ENCODE measurements around the gene IL31RA. TPM values are rescaled to one million over a fixed set of nuclear protein-coding genes. Genes with fewer than 3 reads are reported as not detected.

Gene IL31RA
- polyA plus RNA-seq, 2 donors = 0.01 TPM; not detected in 1

GRCh38 chr5:55905251-55905650 lies 54.1 kb downstream of the IL31RA start:
- H3K36me3 ChIP-seq (ENCODE audit: control insufficient read depth in 2 of 2, insufficient read depth in 2 of 2, low read length in 1 of 2) = no peaks in the 10 kb centered on the region
- WGBS, 2 donors = 72 to 78% methylated on average over 4 of the region's 4 CpGs
- H3K27me3 ChIP-seq (ENCODE audit: control insufficient read depth in 1 of 2, insufficient read depth in 2 of 2, low read length in 2 of 2) = no peaks in the 10 kb centered on the region
- no peak overlapping the region for H3K4me3 ChIP-seq (ENCODE audit: low read depth in 1 of 2, low read length in 2 of 2)
- no peak overlapping the region for H3K27ac ChIP-seq (ENCODE audit: low read depth in 2 of 2, low read length in 1 of 2)
- H3K9me3 ChIP-seq (ENCODE audit: control insufficient read depth in 2 of 2, insufficient read depth in 1 of 2, low read depth in 1 of 2, low read length in 1 of 2) = no peaks in the 10 kb centered on the region
- H3K4me1 ChIP-seq (ENCODE audit: control insufficient read depth in 2 of 2, insufficient read depth in 2 of 2, low read length in 1 of 2) = no peaks in the 10 kb centered on the region

GRCh38 chr5:55907927-55908326 lies 56.8 kb downstream of the IL31RA start:
- Histone ChIP-seq H3K27me3 (ENCODE audit: control insufficient read depth in 1 of 2, insufficient read depth in 2 of 2, low read length in 2 of 2) (no peaks in the 10 kb centered on the region), H3K4me1 (ENCODE audit: control insufficient read depth in 2 of 2, insufficient read depth in 2 of 2, low read length in 1 of 2) (no peaks in the 10 kb centered on the region), H3K4me3 (ENCODE audit: low read depth in 1 of 2, low read length in 2 of 2) (no peak overlapping the region), H3K9me3 (ENCODE audit: control insufficient read depth in 2 of 2, insufficient read depth in 1 of 2, low read depth in 1 of 2, low read length in 1 of 2) (no peaks in the 10 kb centered on the region), H3K27ac (ENCODE audit: low read depth in 2 of 2, low read length in 1 of 2) (no peak overlapping the region), H3K36me3 (ENCODE audit: control insufficient read depth in 2 of 2, insufficient read depth in 2 of 2, low read length in 1 of 2) (no peaks in the 10 kb centered on the region)
- 96% methylated on average over 7 of the region's 7 CpGs for WGBS, 2 donors

DNA sequence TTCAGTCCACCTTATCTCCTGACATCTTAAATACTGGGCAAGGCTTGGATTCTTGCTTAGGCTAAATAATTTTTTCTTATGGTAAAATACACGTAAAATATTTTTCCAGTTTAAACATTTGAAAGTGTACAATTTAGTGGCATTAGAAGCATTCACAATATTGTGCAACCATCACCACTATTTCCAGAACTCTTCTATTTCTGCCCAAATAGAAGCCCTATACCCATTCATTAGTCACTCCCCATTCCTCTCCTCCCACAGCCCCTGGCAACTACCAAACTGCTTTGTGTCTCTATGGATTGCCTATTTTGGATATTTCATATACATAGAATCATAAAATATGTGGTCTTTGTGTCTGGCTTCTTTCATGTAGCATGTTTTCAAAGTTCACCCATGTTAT lies 57.6 kb downstream of the IL31RA start:
- WGBS, 2 donors = 50 to 55% methylated on average over 1 of the region's 1 CpG
- no peaks in the 10 kb centered on the region for H3K4me1 ChIP-seq (ENCODE audit: control insufficient read depth in 2 of 2, insufficient read depth in 2 of 2, low read length in 1 of 2)
- no peaks in the 10 kb centered on the region for H3K9me3 ChIP-seq (ENCODE audit: control insufficient read depth in 2 of 2, insufficient read depth in 1 of 2, low read depth in 1 of 2, low read length in 1 of 2)

GRCh38 chr5:55911784-55912653 lies 60.9 kb downstream of the IL31RA start:
- H3K4me3 ChIP-seq (ENCODE audit: low read depth in 1 of 2, low read length in 2 of 2) = no peak overlapping the region
- H3K4me1 ChIP-seq (ENCODE audit: control insufficient read depth in 2 of 2, insufficient read depth in 2 of 2, low read length in 1 of 2) = no peaks in the 10 kb centered on the region
- no peaks in the 10 kb centered on the region for H3K36me3 ChIP-seq (ENCODE audit: control insufficient read depth in 2 of 2, insufficient read depth in 2 of 2, low read length in 1 of 2)
- H3K27me3 ChIP-seq (ENCODE audit: control insufficient read depth in 1 of 2, insufficient read depth in 2 of 2, low read length in 2 of 2) = no peaks in the 10 kb centered on the region
- 73 to 76% methylated on average over 2 of the region's 2 CpGs for WGBS, 2 donors
- H3K27ac ChIP-seq (ENCODE audit: low read depth in 2 of 2, low read length in 1 of 2) = no peak overlapping the region
- H3K9me3 ChIP-seq (ENCODE audit: control insufficient read depth in 2 of 2, insufficient read depth in 1 of 2, low read depth in 1 of 2, low read length in 1 of 2) = no peaks in the 10 kb centered on the region

More for the DNA sequence above, 57.6 kb downstream of the IL31RA start:
- Histone ChIP-seq H3K4me3 (ENCODE audit: low read depth in 1 of 2, low read length in 2 of 2) (no peak overlapping the region), H3K27ac (ENCODE audit: low read depth in 2 of 2, low read length in 1 of 2) (no peak overlapping the region), H3K27me3 (ENCODE audit: control insufficient read depth in 1 of 2, insufficient read depth in 2 of 2, low read length in 2 of 2) (no peaks in the 10 kb centered on the region), H3K36me3 (ENCODE audit: control insufficient read depth in 2 of 2, insufficient read depth in 2 of 2, low read length in 1 of 2) (no peaks in the 10 kb centered on the region)

DNA sequence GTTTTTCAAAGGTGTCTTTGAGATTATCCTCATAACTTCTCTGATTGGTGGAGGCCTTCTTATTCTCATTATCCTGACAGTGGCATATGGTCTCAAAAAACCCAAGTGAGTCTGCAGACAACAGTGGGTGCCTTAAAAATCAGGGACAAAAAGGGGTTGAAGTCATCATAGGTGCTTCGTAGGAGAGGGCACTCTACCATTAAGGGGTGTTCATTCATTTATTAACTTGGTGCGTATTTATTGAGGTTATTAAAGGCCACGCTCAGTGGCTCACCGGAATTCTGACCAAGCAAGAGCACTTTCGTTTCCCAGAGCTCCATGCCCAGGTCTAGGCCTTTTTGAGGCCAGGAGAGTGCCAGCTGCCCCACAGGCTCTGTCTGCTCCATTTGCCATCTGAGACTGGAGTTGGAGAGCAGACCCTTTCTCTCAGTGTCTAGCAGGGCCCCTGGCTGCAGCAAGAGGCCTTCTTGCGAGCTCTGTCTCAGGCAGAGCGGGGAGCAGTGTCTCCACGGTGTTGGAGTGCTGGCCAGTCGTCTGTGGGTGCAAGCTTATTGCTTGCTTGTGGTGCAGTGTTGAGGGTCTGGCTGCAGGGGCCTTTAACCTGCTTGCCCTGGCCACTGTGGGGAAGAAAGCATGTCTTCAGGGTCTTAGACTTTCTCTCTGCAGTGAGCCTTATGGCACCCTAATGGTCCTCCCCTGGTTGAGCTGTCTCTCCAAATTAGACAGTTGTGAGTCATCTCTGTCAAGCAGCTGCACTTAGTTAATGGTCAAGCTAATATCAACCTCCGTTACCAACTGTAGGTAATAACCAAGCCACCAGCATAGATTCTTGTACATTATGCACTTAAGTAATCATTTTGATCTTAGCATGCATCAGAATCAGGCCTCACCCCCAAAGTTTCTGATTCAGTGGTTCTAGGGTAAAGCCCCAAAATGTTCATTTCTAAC lies 62.6 kb downstream of the IL31RA start:
- H3K4me1 ChIP-seq (ENCODE audit: control insufficient read depth in 2 of 2, insufficient read depth in 2 of 2, low read length in 1 of 2) = no peaks in the 10 kb centered on the region
- H3K9me3 ChIP-seq (ENCODE audit: control insufficient read depth in 2 of 2, insufficient read depth in 1 of 2, low read depth in 1 of 2, low read length in 1 of 2) = no peaks in the 10 kb centered on the region
- no peak overlapping the region for H3K4me3 ChIP-seq (ENCODE audit: low read depth in 1 of 2, low read length in 2 of 2)
- H3K27me3 ChIP-seq (ENCODE audit: control insufficient read depth in 1 of 2, insufficient read depth in 2 of 2, low read length in 2 of 2) = no peaks in the 10 kb centered on the region
- H3K36me3 ChIP-seq (ENCODE audit: control insufficient read depth in 2 of 2, insufficient read depth in 2 of 2, low read length in 1 of 2) = no peaks in the 10 kb centered on the region
- WGBS, 2 donors = 87 to 96% methylated on average over 10 of the region's 10 CpGs
- H3K27ac ChIP-seq (ENCODE audit: low read depth in 2 of 2, low read length in 1 of 2) = no peak overlapping the region

DNA sequence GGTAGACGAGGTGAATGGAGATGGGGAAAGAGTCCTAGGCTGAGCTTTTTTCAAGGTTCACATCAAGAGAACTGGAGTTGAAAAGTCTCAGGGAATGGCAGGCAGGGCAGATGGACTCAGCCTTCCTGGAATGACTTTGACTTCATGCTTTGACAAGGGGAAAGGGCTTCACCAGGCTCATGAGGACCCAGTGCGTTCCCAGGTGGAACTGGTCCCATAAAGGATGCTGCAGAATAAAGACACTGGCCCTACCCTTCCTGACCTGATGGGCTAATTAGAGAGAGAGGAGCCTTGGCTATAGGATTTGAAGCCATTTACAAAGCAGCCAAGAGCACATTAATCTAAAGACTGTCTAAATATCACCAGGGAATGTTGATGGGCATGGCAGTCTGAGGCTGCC lies 63.8 kb downstream of the IL31RA start:
- H3K36me3 ChIP-seq (ENCODE audit: control insufficient read depth in 2 of 2, insufficient read depth in 2 of 2, low read length in 1 of 2) = no peaks in the 10 kb centered on the region
- H3K4me1 ChIP-seq (ENCODE audit: control insufficient read depth in 2 of 2, insufficient read depth in 2 of 2, low read length in 1 of 2) = no peaks in the 10 kb centered on the region
- no peak overlapping the region for H3K27ac ChIP-seq (ENCODE audit: low read depth in 2 of 2, low read length in 1 of 2)
- H3K9me3 ChIP-seq (ENCODE audit: control insufficient read depth in 2 of 2, insufficient read depth in 1 of 2, low read depth in 1 of 2, low read length in 1 of 2) = no peaks in the 10 kb centered on the region
- H3K4me3 ChIP-seq (ENCODE audit: low read depth in 1 of 2, low read length in 2 of 2) = no peak overlapping the region
- 94 to 95% methylated on average over 2 of the region's 2 CpGs for WGBS, 2 donors
- H3K27me3 ChIP-seq (ENCODE audit: control insufficient read depth in 1 of 2, insufficient read depth in 2 of 2, low read length in 2 of 2) = no peaks in the 10 kb centered on the region

DNA sequence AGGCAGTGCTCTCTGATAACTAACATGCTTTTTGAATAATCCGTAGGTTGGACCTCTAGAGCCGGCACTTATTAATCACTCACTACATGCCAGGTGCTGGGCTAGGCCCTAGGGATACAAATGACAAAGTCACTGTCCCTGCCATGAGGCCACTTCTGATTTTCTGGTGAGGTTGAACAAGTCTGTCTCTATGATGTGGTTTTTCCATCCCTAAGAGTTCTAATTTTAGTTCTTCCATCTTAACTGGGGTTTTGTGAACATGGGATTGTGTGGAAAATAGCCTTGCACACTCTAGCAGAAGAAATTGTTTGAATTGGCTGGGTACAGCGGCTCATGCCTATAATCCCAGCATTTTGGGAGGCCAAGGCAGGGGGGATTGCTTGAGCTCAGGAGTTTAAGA lies 64.6 kb downstream of the IL31RA start:
- H3K27me3 ChIP-seq (ENCODE audit: control insufficient read depth in 1 of 2, insufficient read depth in 2 of 2, low read length in 2 of 2) = no peaks in the 10 kb centered on the region
- H3K27ac ChIP-seq (ENCODE audit: low read depth in 2 of 2, low read length in 1 of 2) = no peak overlapping the region
- H3K4me1 ChIP-seq (ENCODE audit: control insufficient read depth in 2 of 2, insufficient read depth in 2 of 2, low read length in 1 of 2) = no peaks in the 10 kb centered on the region
- H3K4me3 ChIP-seq (ENCODE audit: low read depth in 1 of 2, low read length in 2 of 2) = no peak overlapping the region
- H3K36me3 ChIP-seq (ENCODE audit: control insufficient read depth in 2 of 2, insufficient read depth in 2 of 2, low read length in 1 of 2) = no peaks in the 10 kb centered on the region
- 86 to 91% methylated on average over 3 of the region's 3 CpGs for WGBS, 2 donors
- H3K9me3 ChIP-seq (ENCODE audit: control insufficient read depth in 2 of 2, insufficient read depth in 1 of 2, low read depth in 1 of 2, low read length in 1 of 2) = no peaks in the 10 kb centered on the region

DNA sequence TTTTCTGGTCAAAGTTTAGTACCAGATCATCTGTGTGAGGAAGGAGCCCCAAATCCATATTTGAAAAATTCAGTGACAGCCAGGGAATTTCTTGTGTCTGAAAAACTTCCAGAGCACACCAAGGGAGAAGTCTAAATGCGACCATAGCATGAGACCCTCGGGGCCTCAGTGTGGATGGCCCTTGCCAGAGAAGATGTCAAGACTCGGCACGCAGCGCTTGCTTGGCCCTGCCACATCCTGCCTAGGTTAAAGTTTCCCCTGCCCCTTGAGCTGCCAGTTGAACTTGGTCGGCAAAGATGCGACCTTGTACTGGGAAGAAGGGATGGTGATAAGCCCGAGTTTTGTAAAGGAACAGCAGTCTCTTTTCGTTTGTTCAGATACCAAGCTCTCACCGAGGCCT lies 65.8 kb downstream of the IL31RA start:
- no peaks in the 10 kb centered on the region for H3K36me3 ChIP-seq (ENCODE audit: control insufficient read depth in 2 of 2, insufficient read depth in 2 of 2, low read length in 1 of 2)
- H3K27ac ChIP-seq (ENCODE audit: low read depth in 2 of 2, low read length in 1 of 2) = no peak overlapping the region
- H3K4me3 ChIP-seq (ENCODE audit: low read depth in 1 of 2, low read length in 2 of 2) = no peak overlapping the region
- WGBS, 2 donors = 74% methylated on average over 10 of the region's 10 CpGs
- H3K9me3 ChIP-seq (ENCODE audit: control insufficient read depth in 2 of 2, insufficient read depth in 1 of 2, low read depth in 1 of 2, low read length in 1 of 2) = no peaks in the 10 kb centered on the region
- H3K4me1 ChIP-seq (ENCODE audit: control insufficient read depth in 2 of 2, insufficient read depth in 2 of 2, low read length in 1 of 2) = no peaks in the 10 kb centered on the region
- H3K27me3 ChIP-seq (ENCODE audit: control insufficient read depth in 1 of 2, insufficient read depth in 2 of 2, low read length in 2 of 2) = no peaks in the 10 kb centered on the region

- H3K4me1 ChIP-seq (ENCODE audit: control insufficient read depth in 2 of 2, insufficient read depth in 2 of 2, low read length in 1 of 2) = no peaks in the 10 kb centered on the region
- no peaks in the 10 kb centered on the region for H3K36me3 ChIP-seq (ENCODE audit: control insufficient read depth in 2 of 2, insufficient read depth in 2 of 2, low read length in 1 of 2)
- no peak overlapping the region for H3K4me3 ChIP-seq (ENCODE audit: low read depth in 1 of 2, low read length in 2 of 2)
- no peak overlapping the region for H3K27ac ChIP-seq (ENCODE audit: low read depth in 2 of 2, low read length in 1 of 2)
- H3K9me3 ChIP-seq (ENCODE audit: control insufficient read depth in 2 of 2, insufficient read depth in 1 of 2, low read depth in 1 of 2, low read length in 1 of 2) = no peaks in the 10 kb centered on the region
- no peaks in the 10 kb centered on the region for H3K27me3 ChIP-seq (ENCODE audit: control insufficient read depth in 1 of 2, insufficient read depth in 2 of 2, low read length in 2 of 2)
- 89 to 93% methylated on average over 5 of the region's 5 CpGs for WGBS, 2 donors
Measured at GRCh38 chr5:55917402-55918086, 66.4 kb downstream of the IL31RA start.
